OCI-LY7 (cell line): ENCODE results near the gene TRIM15.

Experiments
- CTCF ChIP-seq: fragments of 200-600 bp; sonication (generic); conservative IDR thresholded peaks from 2 replicates; pipeline ENCODE4 v1.5.1; 2014; ENCODE audit warnings: mild to moderate bottlenecking, antibody characterized with exemption, low read length, moderate library complexity, mixed read lengths
- EZH2phosphoT487 ChIP-seq: fragments of 200-600 bp; sonication (generic); IDR thresholded peaks from 2 replicates; pipeline ENCODE4 v1.6.1; 2018; ENCODE audit warnings: low read depth, borderline replicate concordance, mild to moderate bottlenecking, mixed run types, antibody characterized with exemption, low read length, moderate library complexity, mixed read lengths

GRCh38 chr6:30206799-30207618 lies 43.7 kb downstream of the TRIM15 start:
- TF ChIP-seq CTCF (no peak), EZH2phosphoT487 (no peak)
